Measurements from ENCODE around the gene PPP2R1B.

The PPP2R1B gene

DNA sequence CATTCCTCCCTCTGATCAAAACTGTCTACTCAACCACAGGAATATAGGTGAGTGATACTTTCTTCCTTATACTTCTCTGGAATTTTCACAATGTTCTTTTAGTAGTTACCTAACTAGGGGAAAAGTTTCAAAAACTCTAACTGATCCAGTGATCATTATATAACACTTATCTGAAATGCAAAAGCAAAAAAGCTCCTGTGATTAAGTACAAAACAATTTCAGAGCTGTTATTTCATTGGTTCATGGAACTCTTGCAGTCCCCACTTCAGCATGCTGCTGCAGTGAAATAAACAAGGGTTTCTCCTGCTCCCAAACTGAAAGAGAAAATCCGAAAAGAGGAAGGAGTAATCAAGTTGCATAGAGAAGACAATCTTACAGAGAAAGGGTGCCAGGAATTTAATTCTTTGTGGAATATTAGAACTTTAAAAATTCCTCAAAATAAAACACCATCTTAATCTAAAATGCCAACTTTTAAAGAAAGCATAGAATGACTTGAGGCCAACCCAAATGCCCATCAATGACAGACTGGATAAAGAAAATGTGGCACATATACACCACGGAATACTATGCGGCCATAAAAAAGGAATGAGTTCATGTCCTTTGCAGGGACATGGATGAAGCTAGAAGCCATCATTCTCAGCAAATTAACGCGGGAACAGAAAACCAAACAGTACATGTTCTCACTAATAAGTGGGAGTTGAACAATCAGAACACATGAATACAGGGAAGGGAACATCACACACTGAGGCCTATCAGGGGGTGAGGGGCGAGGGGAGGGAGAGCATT lies 20.3 kb downstream of the PPP2R1B start:
- peak; percentile 45 for DNase-seq

DNA sequence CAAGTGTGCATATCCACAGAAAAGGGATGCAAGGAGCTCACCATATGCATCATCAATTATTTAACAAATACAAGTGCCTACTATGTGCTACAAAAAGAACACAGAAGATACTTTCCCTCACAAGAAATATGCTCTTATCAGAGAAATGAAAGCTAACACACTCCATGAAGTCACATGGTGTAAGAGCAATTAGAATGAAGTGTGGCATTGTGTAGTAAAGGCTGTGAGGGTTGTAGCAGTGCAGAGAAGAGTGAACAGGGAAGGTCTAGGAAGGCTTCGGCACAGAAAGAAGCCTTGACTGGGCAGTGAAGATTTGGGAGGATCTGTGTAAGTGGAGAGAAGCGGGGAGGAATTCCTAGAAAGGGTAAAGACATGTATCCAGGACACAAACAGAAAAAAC lies 22.5 kb downstream of the PPP2R1B start:
- no peak for DNase-seq

DNA sequence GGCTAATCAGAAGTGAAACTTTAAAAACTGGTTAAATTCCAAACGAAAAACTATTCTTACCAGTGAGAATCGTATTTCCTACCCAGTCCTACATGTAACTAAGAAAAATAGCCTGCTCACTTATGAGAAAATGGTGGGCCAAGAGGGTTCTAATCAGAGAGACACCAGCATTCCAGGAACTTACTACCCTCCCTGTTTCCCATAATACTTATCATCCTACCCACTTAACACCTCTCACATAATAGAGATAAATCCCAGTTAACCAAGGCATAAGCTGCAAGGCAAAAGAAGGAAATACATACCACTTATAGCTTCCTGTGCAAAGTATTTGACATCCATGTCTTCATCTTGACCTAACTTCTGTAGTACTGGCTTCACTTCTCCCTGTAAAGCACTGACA lies 24.4 kb downstream of the PPP2R1B start:
- no peak for DNase-seq

DNA sequence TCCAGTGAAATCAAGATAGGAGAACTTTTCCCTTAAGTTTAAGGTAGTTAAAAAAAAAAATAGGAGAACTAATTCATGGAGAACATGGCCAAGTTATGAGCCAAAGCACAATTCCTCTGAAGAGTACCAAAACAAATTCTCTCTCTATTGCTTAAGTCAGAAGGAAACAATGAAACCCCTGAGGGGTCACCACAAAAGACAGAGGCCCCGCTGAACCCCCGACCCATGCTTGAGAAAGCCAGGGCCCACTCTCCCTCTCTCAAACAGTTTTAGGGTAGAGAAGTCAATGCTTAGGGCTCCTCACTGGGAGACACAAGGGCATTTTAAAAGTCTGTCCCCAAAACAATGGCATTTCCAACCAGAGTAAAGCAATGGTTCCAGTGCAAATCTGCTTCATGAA lies 26.9 kb downstream of the PPP2R1B start:
- DNase-seq: no peak

DNA sequence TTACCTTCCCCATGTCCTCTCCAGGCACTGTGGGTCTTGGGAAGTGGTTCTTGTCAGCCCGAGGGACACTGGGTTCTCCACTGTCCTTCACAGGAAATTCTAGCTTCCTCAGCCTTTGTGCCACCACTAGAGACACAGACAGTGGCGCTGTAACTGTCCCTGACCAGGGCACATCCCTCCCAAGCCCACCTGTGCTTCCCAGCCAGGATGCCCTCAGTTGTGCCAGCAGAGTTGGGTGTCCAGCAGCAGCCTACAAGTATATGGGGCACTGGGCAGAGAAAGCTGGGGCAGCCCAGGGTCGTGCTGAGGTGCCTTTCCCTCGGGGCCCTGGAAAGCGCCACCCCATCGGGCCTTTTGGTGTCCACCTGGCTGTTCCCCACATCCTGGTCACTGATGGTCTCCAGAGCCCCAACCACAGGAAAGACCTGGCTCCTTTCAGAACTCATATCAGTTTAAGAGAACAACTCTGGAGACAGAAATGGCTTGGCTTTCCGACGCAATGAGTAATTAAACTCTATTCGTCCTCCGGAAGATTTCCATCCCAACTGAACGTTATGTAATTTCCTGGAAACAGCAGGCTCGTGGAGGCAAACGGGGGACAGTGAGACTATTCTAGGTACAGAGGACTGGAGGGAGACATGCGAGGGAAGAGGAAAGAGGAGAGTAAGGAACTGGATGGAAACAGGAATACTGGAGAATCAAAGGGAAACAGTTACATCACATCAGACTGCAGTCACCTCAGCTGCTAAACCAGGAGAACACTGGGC lies 28.6 kb downstream of the PPP2R1B start:
- DNase-seq: no peak

DNA sequence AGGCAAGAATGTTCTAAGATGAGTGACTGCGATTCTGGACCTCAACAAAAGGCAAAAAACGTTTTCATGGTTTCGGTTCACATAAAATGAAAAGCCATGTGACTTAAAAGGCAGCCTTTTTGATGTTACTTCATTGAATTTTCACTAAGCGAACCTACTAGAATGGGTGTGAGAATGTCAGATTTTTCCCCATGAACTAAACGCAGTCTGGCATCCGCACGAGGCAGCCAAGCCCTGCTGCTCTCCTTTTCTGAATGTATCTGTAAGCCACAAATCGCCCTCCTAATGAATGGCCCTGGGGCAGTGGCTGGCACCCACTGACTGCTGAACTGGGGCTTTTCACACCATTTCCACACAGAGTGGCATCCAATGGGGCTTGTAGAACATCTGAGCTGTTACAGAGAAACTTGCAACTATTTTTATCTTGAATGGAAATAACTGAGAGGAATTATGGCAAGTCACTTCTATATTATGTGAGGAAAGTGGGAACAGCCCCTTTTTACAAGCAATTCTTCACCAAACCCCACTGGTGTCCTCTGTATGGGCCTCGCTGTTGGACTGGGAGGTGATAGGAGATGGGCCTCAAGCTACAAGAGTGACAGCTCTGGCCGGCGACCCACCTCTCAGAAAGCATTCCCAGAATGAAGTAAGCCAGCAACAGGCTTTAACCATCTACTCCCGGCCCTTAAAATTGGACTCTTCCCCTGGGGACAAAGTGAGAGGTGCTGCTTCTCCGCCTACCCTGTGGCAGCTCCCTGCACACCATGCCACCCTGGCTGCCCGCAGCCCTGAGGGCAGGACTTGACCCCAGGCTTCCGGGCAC lies 29.4 kb downstream of the PPP2R1B start:
- DNase-seq: no peak

DNA sequence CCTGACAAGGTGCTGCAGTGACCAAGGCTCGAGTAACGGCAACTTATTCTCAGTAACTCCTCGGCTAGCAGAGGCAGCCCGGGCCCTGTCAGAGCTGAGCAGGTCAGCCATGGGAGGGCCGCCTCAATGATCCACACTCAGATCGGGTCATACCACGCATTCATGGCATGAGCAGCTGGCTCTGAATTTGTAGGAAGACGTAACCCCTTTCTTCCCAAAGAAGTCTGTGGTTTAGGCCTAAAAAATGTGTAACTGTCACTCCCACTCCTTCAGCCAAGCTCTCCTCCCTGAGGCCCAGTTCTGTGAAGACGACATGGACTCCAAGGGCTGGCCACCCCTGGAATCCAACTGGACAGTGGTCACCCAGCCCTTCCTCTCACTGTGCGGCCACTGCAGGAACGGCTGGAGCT lies 30.0 kb downstream of the PPP2R1B start:
- DNase-seq: peak; percentile 35

DNA sequence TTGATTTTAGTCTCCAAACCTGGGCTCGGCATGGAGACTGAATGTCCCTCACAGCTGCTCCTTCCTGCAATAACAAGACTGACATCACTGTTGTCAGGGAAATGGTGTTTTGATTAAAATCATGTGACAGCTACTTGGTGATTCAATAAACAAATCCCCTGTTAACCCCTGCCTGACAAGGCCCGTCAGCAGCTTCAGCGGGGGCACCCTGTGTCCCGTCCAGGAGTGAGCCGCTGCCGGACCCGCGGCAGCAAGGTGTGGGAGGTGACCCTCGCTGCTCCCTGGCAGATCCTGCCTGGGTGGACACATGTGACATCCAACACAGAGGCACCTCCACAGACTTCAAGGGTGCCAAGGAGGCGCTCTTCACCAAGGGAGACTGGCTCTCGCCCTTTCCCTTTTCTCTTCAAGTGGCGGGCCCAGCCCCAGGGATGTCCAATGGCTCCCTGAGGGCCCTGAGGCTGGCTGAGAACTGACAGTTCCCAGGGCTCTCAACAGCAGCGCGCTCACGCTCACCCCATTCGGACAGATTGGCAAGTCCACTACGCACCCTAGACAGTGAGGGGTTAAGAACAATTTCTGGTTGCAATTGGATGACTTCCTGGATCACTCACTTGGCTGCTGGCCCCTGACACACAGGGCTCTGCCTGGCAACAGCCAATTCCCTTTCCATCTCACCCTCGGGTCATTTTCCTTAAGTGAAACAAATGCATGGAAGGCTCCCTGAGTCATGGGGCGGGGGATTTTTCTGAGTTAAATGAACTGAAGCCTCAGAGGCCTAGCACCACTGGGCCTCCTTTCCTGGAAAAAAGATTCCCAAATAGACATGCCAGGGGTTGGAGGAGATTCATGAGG lies 30.7 kb downstream of the PPP2R1B start:
- DNase-seq: peak; percentile 95

DNA sequence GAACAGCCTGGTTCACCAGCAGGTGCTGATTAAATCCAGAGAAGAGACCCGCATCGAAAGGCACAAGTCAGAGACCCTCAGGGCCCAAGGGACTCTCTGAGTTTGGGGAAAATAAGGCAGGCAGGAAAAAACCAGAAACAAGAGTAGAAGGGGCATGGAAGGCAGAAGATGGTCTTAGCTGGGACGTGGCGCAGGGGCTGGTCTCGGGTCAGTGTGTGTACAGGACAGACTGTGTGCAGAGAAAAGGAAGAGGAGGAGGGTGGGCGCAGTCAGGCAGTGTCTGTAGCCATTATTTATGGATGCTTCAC lies 31.3 kb downstream of the PPP2R1B start:
- no peak for DNase-seq

DNA sequence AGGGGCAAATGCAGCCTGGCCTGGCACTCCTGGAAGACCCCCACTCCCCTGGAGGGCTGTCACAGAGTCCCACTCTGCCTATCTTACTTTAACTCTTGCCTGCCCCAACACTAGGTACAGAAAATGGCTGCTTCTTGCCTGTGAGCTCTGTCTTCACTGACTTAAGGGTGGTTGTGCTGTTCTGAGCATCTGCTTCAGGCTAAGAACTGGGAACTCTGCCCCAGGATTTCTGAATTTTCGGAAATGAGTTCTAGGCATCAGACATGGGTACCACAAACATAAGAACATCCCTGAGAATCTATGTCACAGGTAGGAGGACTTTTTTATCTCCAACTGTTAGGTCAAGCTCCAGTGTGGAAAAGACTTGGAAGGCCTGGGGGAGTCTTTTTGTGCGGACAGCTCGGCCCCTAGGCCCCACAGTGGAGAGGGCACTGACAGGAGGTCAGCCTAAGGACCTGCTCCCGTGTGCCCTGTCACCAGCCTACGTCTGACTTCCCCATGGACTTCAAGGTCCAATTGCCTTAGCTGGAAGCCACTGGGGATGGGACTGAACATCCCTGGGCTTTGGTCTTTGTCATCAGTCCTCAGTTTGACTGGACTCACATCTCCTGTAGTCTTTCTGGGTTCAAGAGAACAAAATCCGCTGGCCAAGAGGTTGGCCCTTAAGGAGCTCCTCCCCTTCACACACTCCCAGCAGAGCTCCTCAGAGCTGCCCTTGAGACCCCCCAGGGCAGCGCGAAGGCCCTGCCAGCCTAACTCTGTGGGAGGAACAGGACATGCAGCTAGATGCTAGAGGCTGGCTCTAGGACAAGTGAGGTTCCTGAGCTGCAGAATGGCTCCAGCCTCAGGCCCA lies 31.9 kb downstream of the PPP2R1B start:
- DNase-seq: no peak

DNA sequence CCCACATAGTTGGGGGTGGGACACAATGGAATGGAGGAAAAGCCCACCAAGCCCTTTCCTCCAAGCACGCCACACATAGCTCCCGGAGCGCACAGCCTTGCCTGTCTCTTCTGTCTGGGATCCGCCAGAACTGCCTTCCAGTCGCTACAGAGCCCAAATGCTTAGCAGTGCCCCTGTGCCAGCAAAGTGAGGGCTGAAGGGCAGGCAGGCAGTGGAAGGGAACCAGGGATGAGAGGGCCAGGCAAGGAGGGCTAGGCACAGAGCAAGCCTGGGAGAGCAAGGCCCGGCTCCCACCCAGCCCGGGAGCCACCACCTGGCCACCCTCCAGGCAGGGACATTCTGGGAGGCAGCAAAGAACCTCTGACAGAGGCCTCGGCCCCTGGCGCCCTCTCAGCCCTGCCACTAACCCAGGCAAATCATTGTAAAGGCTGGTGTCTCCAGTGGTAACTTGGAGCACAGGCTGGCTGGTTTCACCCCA lies 32.5 kb downstream of the PPP2R1B start:
- DNase-seq: no peak

DNA sequence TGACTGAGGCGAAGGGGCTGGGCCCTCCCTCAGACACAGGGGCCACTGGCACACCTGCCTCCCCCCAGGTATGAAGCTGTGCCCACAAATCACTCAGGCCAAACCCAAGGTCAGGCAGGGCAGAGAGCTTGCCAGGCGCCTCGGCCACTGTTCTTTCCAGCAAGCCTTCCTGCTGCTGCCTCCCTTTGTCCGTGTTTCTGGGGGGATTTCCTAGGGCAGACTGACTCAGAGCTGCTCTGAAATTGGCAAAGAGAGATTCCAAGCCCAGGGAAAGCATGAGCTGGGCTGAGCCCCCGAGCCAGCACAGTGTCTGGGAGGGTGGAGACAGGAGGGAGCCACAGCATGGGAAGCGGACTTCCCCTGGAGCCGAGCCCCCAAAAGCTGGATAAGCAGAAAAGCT lies 33.2 kb downstream of the PPP2R1B start:
- peak; percentile 78 for DNase-seq

DNA sequence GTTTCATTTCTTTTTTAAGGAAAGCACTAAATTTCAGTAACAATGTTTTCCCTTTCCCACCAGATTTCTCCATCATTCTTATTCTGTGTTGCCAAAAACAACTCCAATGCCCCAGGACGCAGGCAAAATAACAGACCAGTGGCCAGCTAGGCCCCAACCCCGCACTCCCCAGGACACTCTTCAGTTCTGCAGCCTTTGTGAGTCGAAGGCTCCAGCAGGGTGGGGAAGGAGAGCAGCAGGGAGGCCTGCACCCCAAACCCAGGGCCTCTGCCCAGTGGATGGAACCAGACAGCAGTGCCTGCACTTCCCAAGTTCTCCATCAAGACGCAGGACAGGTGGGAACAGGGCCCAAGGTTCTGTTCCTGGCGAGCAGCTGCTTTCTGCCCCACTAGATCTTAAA lies 34.4 kb downstream of the PPP2R1B start:
- DNase-seq: no peak

DNA sequence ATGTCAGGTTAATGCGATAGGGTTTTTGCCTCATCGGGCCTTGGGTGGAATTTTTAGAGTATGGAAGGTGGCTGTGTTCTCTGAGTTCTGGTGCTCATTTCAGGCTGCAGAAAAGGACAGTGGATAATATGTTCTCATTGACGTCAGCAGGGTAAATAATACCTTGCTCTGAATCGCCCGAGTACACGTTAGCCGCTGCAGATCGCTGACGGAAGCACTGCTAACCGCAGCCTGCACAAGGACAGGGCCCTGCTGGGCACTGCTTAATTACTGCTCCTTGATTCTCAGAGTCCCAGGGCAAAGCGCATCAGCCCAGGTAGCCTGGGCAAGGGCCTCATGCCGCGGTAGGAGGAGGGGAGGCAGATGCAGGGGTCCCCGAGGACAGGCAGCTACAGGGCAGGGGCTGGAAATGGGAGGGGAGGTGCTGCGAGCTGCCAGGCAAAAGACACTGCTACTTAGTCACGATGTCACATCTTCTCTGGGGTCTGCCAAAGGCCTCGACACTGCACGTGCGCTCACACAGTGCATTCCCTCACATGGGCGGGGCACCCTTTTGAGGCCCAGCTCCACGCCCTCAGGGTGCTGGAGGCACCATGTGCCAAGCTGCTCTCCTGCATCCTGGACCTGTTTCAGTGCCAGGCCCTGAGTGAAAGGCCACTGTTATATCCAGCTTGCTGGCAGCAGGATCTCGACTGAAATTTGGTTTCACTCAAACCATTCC lies 35.2 kb downstream of the PPP2R1B start:
- DNase-seq: peak; percentile 31

DNA sequence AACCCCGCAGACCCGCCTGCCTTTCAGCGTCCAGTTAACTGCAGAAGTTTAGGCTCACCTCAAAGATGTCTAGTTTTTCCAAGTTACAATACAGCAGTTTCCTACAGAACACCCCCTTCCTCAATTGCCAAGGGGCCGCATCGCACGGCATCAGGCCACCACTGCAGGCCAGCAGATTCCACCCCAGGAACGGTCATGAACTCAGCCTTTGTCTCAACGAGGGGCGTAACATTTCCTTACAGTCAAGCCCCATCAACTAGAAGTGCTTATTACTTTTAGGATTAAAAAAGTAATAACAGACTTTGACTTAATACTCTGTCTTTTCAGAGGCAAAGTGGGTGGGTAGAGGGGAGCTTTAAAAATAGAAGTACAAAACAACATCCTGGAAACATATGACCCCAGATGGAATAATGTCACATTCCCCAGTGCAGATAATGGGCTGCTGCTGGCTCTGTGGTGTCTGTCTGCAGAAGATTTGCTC lies 36.3 kb downstream of the PPP2R1B start:
- DNase-seq: no peak

DNA sequence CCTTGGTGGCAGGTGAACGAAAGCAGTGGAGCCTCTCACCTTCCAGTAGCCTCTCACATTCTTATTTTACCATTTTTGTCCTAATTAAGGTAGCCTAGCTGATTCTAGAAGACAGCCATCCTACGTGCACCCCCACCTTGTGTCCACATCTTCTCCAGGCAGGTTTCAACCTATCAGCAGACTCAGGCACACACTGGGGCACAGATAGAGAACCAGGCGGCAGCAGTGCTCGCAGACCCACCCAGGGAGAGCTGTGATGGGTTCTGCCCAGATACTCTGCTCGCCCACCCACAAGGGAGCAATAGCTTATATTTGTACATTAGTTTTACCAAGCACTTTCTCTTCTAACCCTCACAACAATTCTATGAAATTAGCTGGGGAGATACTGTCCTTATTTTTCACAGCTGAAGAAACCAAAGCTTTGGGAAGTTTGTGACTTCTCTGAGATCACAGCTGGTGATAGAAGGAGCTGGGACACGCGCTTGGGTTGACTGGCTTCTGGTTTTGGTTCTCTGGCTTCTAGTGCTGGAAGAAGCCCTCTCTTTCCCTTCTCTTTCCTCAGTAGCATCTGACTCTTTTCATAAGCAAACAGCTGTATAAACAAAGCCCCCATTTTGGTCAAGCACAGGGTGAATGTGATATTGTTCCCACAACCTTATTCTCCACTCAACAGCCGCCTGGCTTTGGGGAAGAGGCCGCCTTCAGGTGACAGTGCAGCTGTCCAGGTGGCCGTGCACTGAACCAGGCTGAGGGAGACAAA lies 36.9 kb downstream of the PPP2R1B start:
- DNase-seq: no peak

DNA sequence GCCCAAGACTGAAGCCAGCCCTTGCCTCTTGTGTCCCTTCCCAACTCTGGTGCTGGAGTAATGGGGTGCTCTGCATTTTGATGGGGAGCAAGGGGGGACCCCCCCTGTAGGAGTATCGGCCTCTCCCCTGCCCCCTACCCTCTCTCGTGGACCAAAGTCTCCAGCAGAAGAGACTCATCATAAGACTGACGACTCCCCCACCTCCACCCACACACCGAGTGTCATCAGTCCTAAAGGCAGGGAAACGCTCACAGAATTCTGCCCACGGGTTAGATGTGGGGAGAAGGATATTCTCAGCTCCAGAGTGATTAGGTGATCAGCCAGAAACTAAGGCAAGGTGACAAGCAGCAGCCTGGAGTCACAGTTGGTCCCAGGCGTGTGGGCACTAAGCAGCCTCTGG lies 38.8 kb downstream of the PPP2R1B start:
- no peak for DNase-seq

DNA sequence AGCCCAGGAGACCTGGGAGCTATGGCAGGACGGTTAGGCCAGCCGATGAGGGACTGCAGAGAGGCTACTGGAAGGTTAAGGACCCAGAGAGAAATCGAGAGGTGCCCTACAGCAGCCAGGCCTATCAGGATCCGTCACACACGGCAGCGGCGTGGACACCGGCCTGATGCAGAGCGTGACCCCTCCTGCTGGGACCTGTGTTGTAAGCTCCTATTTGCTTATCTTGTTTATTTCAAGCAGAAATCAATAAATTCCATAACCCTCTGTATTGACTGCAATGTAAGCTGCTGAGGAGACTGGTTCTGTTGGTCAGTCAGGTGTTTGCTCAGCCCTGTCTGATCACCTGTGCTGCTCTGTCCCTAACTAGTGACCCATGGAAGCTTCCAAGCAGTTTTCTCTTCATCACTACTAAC lies 39.9 kb downstream of the PPP2R1B start:
- DNase-seq: no peak

DNA sequence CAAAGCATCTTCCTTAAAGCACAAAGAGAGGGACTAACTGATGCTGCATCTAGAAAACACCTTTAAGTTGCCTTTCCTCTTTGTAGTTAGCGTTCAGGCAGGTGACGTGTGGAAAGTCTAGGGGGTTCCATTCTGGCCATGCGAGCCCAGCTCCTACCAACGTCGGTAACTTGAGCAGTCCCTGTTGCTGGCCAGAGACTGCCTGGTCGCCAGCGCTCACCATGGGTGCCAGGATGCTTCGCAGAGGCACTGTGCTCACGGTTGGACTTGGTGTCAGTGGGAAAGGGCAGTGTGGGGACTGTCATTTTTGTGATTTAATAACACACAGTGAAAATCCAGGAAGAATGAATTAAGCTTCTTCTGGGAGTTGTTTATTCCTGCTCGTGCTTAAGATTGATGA lies 40.6 kb downstream of the PPP2R1B start:
- no peak for DNase-seq

DNA sequence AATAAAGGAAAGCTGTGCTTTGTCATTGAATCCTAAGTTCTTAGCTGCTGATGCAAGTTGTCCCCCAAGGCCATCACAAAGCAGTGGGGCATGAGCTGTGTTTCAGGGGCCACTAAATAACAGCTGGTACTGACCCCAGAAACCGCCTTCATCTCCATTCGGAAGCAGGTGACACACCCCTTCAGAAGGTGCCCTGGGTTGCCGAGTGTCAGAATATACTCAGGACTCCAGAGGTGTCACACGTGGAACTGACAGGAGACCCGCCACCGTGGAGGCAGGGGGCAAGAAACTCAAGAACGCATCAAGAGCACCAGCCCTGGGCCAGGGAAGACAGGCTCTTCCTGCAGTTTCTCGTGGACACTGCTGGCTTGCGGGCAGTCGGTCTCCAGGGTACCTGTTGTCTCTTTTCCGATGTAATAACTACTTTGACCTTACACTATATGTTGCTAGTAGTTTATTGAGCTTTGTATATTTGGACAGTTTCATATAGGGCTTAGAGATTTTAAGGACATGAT lies 41.5 kb downstream of the PPP2R1B start:
- DNase-seq: no peak

Measured in NCI-H226 (cell line).